GM12892 (cell line): ENCODE measurements around the gene COX6B2.

Experiments
- POLR2A ChIP-seq: IDR thresholded peaks from 2 replicates; pipeline ENCODE4 v1.6.1; 2011; ENCODE audit warnings: low read depth, low read length, control low read depth
- POLR2AphosphoS5 ChIP-seq: IDR thresholded peaks from 2 replicates; pipeline ENCODE4 v1.6.1; 2011; ENCODE audit warnings: low read depth, low read length, control low read depth
- TAF1 ChIP-seq: IDR thresholded peaks from 2 replicates; pipeline ENCODE4 v1.6.1; 2011; ENCODE audit warnings: low read depth, mild to moderate bottlenecking, control low read depth, low read length, borderline replicate concordance

DNA sequence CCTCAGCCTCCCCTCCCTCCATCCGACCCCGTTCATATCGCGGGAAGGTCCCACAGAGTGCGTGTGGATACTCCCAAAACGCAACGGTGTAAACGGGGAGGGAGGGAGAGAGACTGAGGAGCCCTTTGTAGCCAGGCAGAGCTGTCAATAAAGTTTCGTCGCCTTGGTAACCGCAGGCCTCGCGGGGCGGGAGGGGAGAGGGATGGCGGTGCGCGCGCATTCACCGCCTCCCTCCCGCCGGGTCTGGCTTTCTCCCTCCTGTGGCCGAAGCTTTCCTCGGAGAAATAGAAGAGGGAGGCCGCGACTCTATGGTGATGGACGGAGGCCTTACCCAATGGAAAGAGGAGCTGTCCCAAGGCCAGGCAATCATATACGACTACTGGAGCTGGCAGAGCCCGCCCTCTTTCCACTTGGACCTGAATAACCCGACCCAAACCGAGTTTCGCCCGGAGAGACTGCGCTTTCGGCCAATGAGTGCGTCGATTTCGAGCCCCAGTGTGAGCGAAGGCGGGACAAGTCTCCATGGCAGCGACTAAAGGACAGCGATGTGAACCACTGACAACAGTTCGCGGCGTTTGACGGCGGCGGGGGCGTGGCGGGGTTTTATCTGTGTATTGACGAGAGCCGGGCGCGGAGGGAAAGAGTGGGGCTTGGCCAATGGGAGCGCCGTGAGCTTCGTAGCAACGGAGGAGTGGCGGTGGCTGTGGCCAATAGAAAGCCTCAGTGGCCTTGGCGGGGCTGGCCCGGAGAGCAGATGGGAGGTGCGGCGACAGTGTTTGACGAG, 15.2 kb downstream of the COX6B2 start, which contains the start of gene KMT5C:
- TF ChIP-seq POLR2AphosphoS5 = no peak
- TF ChIP-seq POLR2A = no peak
- no peak for TF ChIP-seq TAF1
